MCF 10A (cell line): ENCODE measurements around the gene RBM18. TPM values are rescaled to one million over a fixed set of nuclear protein-coding genes. Genes with fewer than 3 reads are reported as not detected.

ENCODE experiments used
- BruUV-seq: library from RNA; stranded (reverse); fragments of 400-500 nt; replicated peaks from 2 replicates; lab custom pipeline; 2021; lab: Mats Ljungman, UMichigan
- CTCF ChIA-PET: fragments of 300-600 bp; sonication (Branson Sonifier 250); formaldehyde crosslinking; extraction: SDS; loops from one replicate; lab custom pipeline; 2021; ENCODE audit warnings: antibody characterized with exemption, inconsistent platforms; lab: Yijun Ruan, JAX
- POLR2A ChIA-PET: fragments of 300-600, 350-650 bp; sonication (Branson Sonifier 250); formaldehyde crosslinking; extraction: SDS; loops from one replicate; lab custom pipeline; 2020; ENCODE audit warnings: antibody characterized with exemption, inconsistent platforms; lab: Yijun Ruan, JAX
- DNase-seq: peaks from one replicate; pipeline ENCODE4 v3.0.0-alpha.2; 2018; ENCODE audit not compliant: unreplicated experiment
- H3K27ac Mint-ChIP-seq: one replicate; pipeline ENCODE4 v1.8.0; 2022; ENCODE audit warnings: mild to moderate bottlenecking, low read depth, mixed read lengths; ENCODE audit not compliant: unreplicated experiment
- H3K27me3 Mint-ChIP-seq: one replicate; pipeline ENCODE4 v1.8.0; 2022; ENCODE audit warnings: mixed read lengths; ENCODE audit not compliant: insufficient read depth, unreplicated experiment
- H3K36me3 Mint-ChIP-seq: one replicate; pipeline ENCODE4 v1.8.0; 2022; ENCODE audit warnings: mild to moderate bottlenecking, moderate library complexity, mixed read lengths; ENCODE audit not compliant: insufficient read depth, unreplicated experiment
- H3K4me1 Mint-ChIP-seq: one replicate; pipeline ENCODE4 v1.8.0; 2022; ENCODE audit warnings: mixed read lengths; ENCODE audit not compliant: insufficient read depth, unreplicated experiment
- H3K4me3 Mint-ChIP-seq: one replicate; pipeline ENCODE4 v1.8.0; 2022; ENCODE audit warnings: mild to moderate bottlenecking, moderate library complexity, mixed read lengths; ENCODE audit not compliant: unreplicated experiment
- H3K9me3 Mint-ChIP-seq: one replicate; pipeline ENCODE4 v1.8.0; 2022; ENCODE audit warnings: mixed read lengths; ENCODE audit not compliant: unreplicated experiment
- intact Hi-C: fragments of 100-400 bp; cut with micrococcal nuclease; formaldehyde crosslinking; loops from 2 replicates; pipeline ENCODE4 v1.14.1; 2022
- total RNA-seq: library from RNA; stranded (reverse); gene quantifications from 2 replicates; pipeline ENCODE4 v1.2.3, GENCODE V29; 2022
- TF ChIP-seq, protein P1 (sequence below): fragments of 200-600 bp; IDR thresholded peaks from one replicate; pipeline ENCODE4 v1.8.0; 2022; ENCODE audit warnings: antibody characterized with exemption, mild to moderate bottlenecking; ENCODE audit not compliant: unreplicated experiment

RBM18 gene
- total RNA-seq, 1 experiment from 2014 or later = 44.4 TPM

DNA sequence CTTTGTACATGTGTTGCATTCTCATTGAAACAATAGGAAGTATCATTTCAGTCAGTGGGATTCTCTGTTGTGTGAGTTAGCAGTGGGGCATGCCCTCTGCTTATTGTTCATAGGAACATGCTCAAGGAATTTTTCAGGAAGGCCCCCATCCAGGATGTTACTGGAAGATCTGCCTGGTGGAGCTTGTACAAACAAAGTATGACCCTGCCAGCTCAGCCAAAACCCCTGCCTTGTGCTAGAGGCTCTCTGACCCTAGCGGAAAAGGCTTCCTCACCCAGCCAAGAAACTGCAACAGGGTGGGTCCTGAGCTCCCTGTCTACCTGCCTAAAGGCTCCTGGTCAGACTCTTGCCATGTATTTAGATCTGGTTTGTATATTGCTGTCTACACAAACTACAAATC lies 43.3 kb upstream of the RBM18 start:
- ChIA-PET POLR2A (interaction anchor here (1.2 kb wide), 1 partner anchor 62 kb away, joined by 3 read pairs; no protein-coding TSS in a partner anchor), CTCF (interaction anchor here (0.7 to 1.2 kb wide), 4 partner anchors 12 to 1034 kb away, joined by 3 to 5 read pairs (median 3); partner anchors contain the start of genes MORN5 and NDUFA8)
- Mint-ChIP-seq H3K27me3 (no peaks in the 10 kb centered on the region), H3K27ac (no peak overlapping the region), H3K9me3 (no peaks in the 10 kb centered on the region), H3K4me1 (peaks cover 5% of the 10 kb centered on the region), H3K36me3 (peaks cover 74% of the 10 kb centered on the region), H3K4me3 (no peak overlapping the region)
- BruUV-seq = no TSS peak
- intact Hi-C loops = no loop called here
- TF ChIP-seq, protein P1, sequence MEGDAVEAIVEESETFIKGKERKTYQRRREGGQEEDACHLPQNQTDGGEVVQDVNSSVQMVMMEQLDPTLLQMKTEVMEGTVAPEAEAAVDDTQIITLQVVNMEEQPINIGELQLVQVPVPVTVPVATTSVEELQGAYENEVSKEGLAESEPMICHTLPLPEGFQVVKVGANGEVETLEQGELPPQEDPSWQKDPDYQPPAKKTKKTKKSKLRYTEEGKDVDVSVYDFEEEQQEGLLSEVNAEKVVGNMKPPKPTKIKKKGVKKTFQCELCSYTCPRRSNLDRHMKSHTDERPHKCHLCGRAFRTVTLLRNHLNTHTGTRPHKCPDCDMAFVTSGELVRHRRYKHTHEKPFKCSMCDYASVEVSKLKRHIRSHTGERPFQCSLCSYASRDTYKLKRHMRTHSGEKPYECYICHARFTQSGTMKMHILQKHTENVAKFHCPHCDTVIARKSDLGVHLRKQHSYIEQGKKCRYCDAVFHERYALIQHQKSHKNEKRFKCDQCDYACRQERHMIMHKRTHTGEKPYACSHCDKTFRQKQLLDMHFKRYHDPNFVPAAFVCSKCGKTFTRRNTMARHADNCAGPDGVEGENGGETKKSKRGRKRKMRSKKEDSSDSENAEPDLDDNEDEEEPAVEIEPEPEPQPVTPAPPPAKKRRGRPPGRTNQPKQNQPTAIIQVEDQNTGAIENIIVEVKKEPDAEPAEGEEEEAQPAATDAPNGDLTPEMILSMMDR = no peak
- DNase-seq = no peak

DNA sequence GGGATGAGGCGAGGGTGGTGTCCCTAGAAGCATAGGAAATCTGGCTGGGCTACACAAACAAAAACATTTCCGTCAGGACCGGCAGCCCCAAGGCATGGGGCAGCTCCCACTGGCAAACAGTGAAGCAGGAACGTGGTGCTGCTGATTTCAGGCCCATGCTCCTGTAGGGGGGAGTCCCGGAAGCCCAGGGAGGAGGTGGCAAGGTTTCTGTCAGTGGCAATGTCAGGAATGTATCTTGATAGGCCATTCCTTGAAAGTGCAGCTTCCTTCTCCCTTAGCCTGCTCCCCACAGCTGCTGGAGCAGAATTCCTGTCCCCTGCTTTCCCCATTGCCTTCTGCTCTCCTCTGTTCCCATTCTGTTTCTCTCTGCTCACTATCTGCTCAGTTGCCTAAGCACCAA lies 42.4 kb upstream of the RBM18 start:
- CTCF ChIA-PET = interaction anchor here (0.6 to 1.2 kb wide), 2 partner anchors 175 to 182 kb away, joined by 3 to 5 read pairs; no protein-coding TSS in a partner anchor
- peaks cover 5% of the 10 kb centered on the region for H3K4me1 Mint-ChIP-seq
- no peaks in the 10 kb centered on the region for H3K27me3 Mint-ChIP-seq
- TF ChIP-seq, protein P1 = no peak
- no peaks in the 10 kb centered on the region for H3K9me3 Mint-ChIP-seq
- intact Hi-C loops = no loop called here
- DNase-seq = no peak
- H3K27ac Mint-ChIP-seq = no peak overlapping the region
- POLR2A ChIA-PET = interaction anchor here (1.2 kb wide), 1 partner anchor 62 kb away, joined by 3 read pairs; no protein-coding TSS in a partner anchor
- peaks cover 71% of the 10 kb centered on the region for H3K36me3 Mint-ChIP-seq
- no TSS peak for BruUV-seq
- no peak overlapping the region for H3K4me3 Mint-ChIP-seq

DNA sequence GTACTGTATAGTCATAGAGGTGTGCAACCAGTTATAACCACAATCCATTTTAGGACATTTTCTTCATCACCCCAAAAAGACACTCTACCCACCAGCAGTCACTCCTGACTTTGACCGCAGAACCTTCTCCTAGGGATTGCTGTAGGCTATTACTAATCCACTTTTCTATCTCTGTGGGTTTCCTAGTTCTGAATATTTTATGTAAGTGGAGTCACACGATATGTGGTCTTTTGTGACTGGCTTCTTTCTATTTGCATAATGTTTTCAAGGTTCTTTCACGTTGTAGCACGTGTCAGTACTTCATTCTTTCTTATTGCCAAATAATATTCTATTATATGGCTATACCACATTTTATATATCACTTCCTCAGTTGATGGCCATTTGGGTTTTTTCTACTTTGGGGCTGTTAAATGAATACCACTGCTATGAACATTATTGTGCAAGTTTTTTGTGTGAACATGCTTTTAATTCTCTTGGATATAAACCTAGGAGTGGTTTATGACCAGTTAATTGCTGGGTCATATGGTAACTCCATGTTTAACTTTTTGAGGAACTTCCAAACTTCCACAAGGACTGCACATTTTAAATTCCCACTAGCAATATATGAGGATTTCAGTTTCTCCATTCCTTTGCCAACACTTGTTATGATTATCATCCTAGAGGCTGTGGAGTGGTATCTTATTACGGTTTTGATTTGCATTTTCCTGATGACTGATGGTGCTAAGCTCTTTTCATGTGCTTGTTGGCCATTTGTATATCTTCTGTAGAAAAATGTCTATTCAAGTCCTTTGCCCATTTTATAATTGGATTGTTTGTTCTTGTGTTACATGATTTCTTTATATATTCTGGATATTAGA lies 37.8 kb upstream of the RBM18 start:
- DNase-seq = no peak
- Mint-ChIP-seq H3K27me3 (no peaks in the 10 kb centered on the region), H3K4me3 (no peak overlapping the region), H3K27ac (no peak overlapping the region), H3K9me3 (no peaks in the 10 kb centered on the region), H3K4me1 (peaks cover 5% of the 10 kb centered on the region), H3K36me3 (peaks cover 70% of the 10 kb centered on the region)
- TF ChIP-seq, protein P1 = no peak
- intact Hi-C loops = no loop called here
- ChIA-PET POLR2A (interaction anchor here (1.1 kb wide), 1 partner anchor 19 kb away, joined by 3 read pairs; no protein-coding TSS in a partner anchor), CTCF (no interaction called here)
- no TSS peak for BruUV-seq

DNA sequence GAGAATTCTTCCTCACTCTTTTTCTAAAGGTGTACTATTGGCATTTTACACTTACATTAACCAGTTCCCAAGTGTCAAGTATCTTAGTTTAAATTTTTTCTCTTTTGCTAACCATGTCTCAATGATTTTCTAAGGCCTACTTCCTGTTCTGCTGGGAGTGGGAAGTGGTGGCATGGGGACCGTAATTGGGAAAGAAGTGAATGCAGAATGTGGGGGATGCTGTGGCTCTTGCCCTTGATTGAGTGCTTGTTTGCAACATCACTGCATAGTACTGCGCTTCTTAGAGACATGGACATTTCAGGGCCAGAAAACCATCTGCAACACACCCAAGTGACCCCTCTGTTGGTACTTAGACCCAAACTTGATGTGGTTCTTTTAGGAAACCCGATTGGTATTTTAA lies 32.9 kb upstream of the RBM18 start:
- H3K27ac Mint-ChIP-seq = no peak overlapping the region
- H3K27me3 Mint-ChIP-seq = no peaks in the 10 kb centered on the region
- H3K4me3 Mint-ChIP-seq = no peak overlapping the region
- intact Hi-C loops = no loop called here
- no peaks in the 10 kb centered on the region for H3K9me3 Mint-ChIP-seq
- ChIA-PET POLR2A (no interaction called here), CTCF (interaction anchor here (0.5 kb wide), 1 partner anchor 676 kb away, joined by 3 read pairs; no protein-coding TSS in a partner anchor)
- DNase-seq = no peak
- BruUV-seq = no TSS peak
- TF ChIP-seq, protein P1 = no peak
- no peaks in the 10 kb centered on the region for H3K4me1 Mint-ChIP-seq
- peaks cover 72% of the 10 kb centered on the region for H3K36me3 Mint-ChIP-seq
